ENCODE data around the gene MDGA2. TPM values are rescaled to one million over a fixed set of nuclear protein-coding genes. Genes with fewer than 3 reads are reported as not detected.

MDGA2 gene
- total and polyA plus RNA-seq, 2 of the 13 experiments (the other 11 are each of a cell fraction or from before 2014, with no cell fraction given), result not detected

GRCh38 chr14:46951103-46951502 is 724.3 kb downstream of the MDGA2 start (continued):
- TF ChIP-seq GLMP (CRISPR knock-in tag; IDR thresholded peaks at IDR 0.05; ENCODE audit: borderline replicate concordance) (no peak), PRDM10 (CRISPR knock-in tag; IDR thresholded peaks at IDR 0.05; ENCODE audit: low read depth) (no peak), ETV5 (CRISPR knock-in tag; IDR thresholded peaks at IDR 0.05; ENCODE audit: borderline replicate concordance) (no peak), ZNF232 (CRISPR knock-in tag; IDR thresholded peaks at IDR 0.05; ENCODE audit: borderline replicate concordance) (no peak)

GRCh38 chr14:46940611-46941010 is 734.8 kb downstream of the MDGA2 start:
- no peaks in the 10 kb centered on the region for H4K20me1 ChIP-seq (ENCODE audit: insufficient read depth, low read length)
- no peak overlapping the region for H2AFZ ChIP-seq (ENCODE audit: low read length)
- DNase-seq (ENCODE audit: low spot score) (no peak), ATAC-seq (no peak), FAIRE-seq (no peak)
- H3K4me1 ChIP-seq (ENCODE audit: insufficient read depth, low read length), result no peaks in the 10 kb centered on the region
- in situ Hi-C loops (cut with HindIII; ENCODE audit: extremely low pct_ligation_motif_present, low pct_unique_long_range_greater_than_20kb) (no loop called here), intact Hi-C loops (cut with micrococcal nuclease; ENCODE audit: unreplicated experiment) (no loop called here)
- WGBS (ENCODE audit: low lambda C conversion rate), result 29% methylated on average over 5 of the region's 5 CpGs
- no peak overlapping the region for H3K27ac ChIP-seq (ENCODE audit: extremely low read length, insufficient read depth, low read length)
- H3K27me3 ChIP-seq (ENCODE audit: control insufficient read depth in 1 of 2, insufficient read depth in 2 of 2, low read length in 2 of 2), result no peaks in the 10 kb centered on the region
- peaks cover 43% of the 10 kb centered on the region for H3K9me3 ChIP-seq (ENCODE audit: low read length)
- CTCF ChIA-PET (ENCODE audit: low intra/inter-chr PET ratio, low total read pairs), result no interaction called here
- no peak overlapping the region for H3K9ac ChIP-seq (ENCODE audit: insufficient read depth, low read depth, low read length)
- H3K4me3 ChIP-seq (replicated peaks in 1 of 3; ENCODE audit: insufficient read depth in 1 of 3, low read depth in 2 of 3, low read length in 3 of 3), result no peak overlapping the region
- H3K36me3 ChIP-seq (replicated peaks in 1 of 2; ENCODE audit: control insufficient read depth in 1 of 2, insufficient read depth in 2 of 2, low read length in 2 of 2), result no peaks in the 10 kb centered on the region
- H3K79me2 ChIP-seq (ENCODE audit: insufficient read depth, low read length), result no peaks in the 10 kb centered on the region
- POLR2A ChIA-PET, result no interaction called here
- no TSS peak for BruUV-seq (replicated peaks)
- H3K4me2 ChIP-seq (ENCODE audit: low read depth, low read length), result no peak overlapping the region
- TF ChIP-seq ZNF160 (CRISPR knock-in tag; IDR thresholded peaks at IDR 0.05) (no peak), HNRNPLL (IDR thresholded peaks at IDR 0.05; ENCODE audit: low read depth, low read length, poor library complexity, severe bottlenecking) (no peak), ZC3H4 (CRISPR knock-in tag; IDR thresholded peaks at IDR 0.05; ENCODE audit: borderline replicate concordance) (no peak), ZNF343 (CRISPR knock-in tag; IDR thresholded peaks at IDR 0.05) (no peak), MAX (IDR thresholded peaks at IDR 0.05) (no peak), ZBTB8A (CRISPR knock-in tag; IDR thresholded peaks at IDR 0.05; ENCODE audit: borderline replicate concordance, low read depth) (no peak), SKIL (CRISPR knock-in tag; IDR thresholded peaks at IDR 0.05; ENCODE audit: borderline replicate concordance) (no peak), ZNF790 (CRISPR knock-in tag; IDR thresholded peaks at IDR 0.05; ENCODE audit: borderline replicate concordance) (no peak), HNRNPK (IDR thresholded peaks at IDR 0.05; ENCODE audit: low read depth, low read length, poor library complexity, severe bottlenecking) (no peak), CREB3 (CRISPR knock-in tag; IDR thresholded peaks at IDR 0.05) (no peak), ZNF484 (CRISPR knock-in tag; IDR thresholded peaks at IDR 0.05; ENCODE audit: borderline replicate concordance, low read depth) (no peak)

All from HepG2 (cell line).